Measurements from ENCODE around the gene CHRNA1. TPM values are rescaled to one million over a fixed set of nuclear protein-coding genes. Genes with fewer than 3 reads are reported as not detected.

Gene CHRNA1
- total RNA-seq, 2 experiments from 2014 or later = not detected

- no peak for DNase-seq (ENCODE audit: low spot score)
- H3K4me2 ChIP-seq (ENCODE audit: low read length) = no peak overlapping the region
- H3K4me1 ChIP-seq (ENCODE audit: insufficient read depth, low read length, poor library complexity, severe bottlenecking) = no peaks in the 10 kb centered on the region
- no peak overlapping the region for H3K4me3 ChIP-seq (ENCODE audit: low read depth, low read length, poor library complexity, severe bottlenecking)
- intact Hi-C loops (cut with micrococcal nuclease; ENCODE audit: unreplicated experiment) = no loop called here
- CTCF ChIA-PET (ENCODE audit: unreplicated experiment) = no interaction called here
- no peaks in the 10 kb centered on the region for H4K20me1 ChIP-seq (ENCODE audit: insufficient read depth, low read length)
- no peaks in the 10 kb centered on the region for H3K9me3 ChIP-seq (ENCODE audit: low read length)
- no peaks in the 10 kb centered on the region for H3K9me2 ChIP-seq (ENCODE audit: insufficient read depth, low read length)
- H3K27ac ChIP-seq (ENCODE audit: low read depth, low read length, poor library complexity, severe bottlenecking) = no peak overlapping the region
- H2AFZ ChIP-seq (ENCODE audit: low read length) = no peak overlapping the region
- POLR2A ChIA-PET = interaction anchor here (0.6 kb wide), 1 partner anchor 116 kb away, joined by 4 read pairs; no protein-coding TSS in a partner anchor
- TF ChIP-seq EZH2phosphoT487 (IDR thresholded peaks at IDR 0.05; ENCODE audit: borderline replicate concordance, low read depth, low read length) = no peak
- TF ChIP-seq CTCF (conservative IDR thresholded peaks at IDR 0.05; ENCODE audit: low read length) = no peak
- BruUV-seq (replicated peaks) = no TSS peak
- no peaks in the 10 kb centered on the region for H3K79me2 ChIP-seq (ENCODE audit: insufficient read depth, low read depth, low read length)
- no peaks in the 10 kb centered on the region for H3K36me3 ChIP-seq (ENCODE audit: insufficient read depth, low read length)
Observed at GRCh38 chr2:174760845-174761473, 3.3 kb downstream of the CHRNA1 start.

GRCh38 chr2:174759381-174760065 lies 4.7 kb downstream of the CHRNA1 start:
- no peak for DNase-seq (ENCODE audit: low spot score)
- Histone ChIP-seq H3K27ac (ENCODE audit: low read depth, low read length, poor library complexity, severe bottlenecking) (no peak overlapping the region), H3K4me1 (ENCODE audit: insufficient read depth, low read length, poor library complexity, severe bottlenecking) (no peaks in the 10 kb centered on the region), H3K36me3 (ENCODE audit: insufficient read depth, low read length) (no peaks in the 10 kb centered on the region), H2AFZ (ENCODE audit: low read length) (no peak overlapping the region), H3K9me3 (ENCODE audit: low read length) (no peaks in the 10 kb centered on the region), H3K9me2 (ENCODE audit: insufficient read depth, low read length) (no peaks in the 10 kb centered on the region), H4K20me1 (ENCODE audit: insufficient read depth, low read length) (no peaks in the 10 kb centered on the region), H3K4me2 (ENCODE audit: low read length) (no peak overlapping the region), H3K79me2 (ENCODE audit: insufficient read depth, low read depth, low read length) (no peaks in the 10 kb centered on the region), H3K4me3 (ENCODE audit: low read depth, low read length, poor library complexity, severe bottlenecking) (no peak overlapping the region)
- no TSS peak for BruUV-seq (replicated peaks)
- intact Hi-C loops (cut with micrococcal nuclease; ENCODE audit: unreplicated experiment) = no loop called here
- ChIA-PET CTCF (ENCODE audit: unreplicated experiment) (no interaction called here), POLR2A (no interaction called here)
- TF ChIP-seq EZH2phosphoT487 (IDR thresholded peaks at IDR 0.05; ENCODE audit: borderline replicate concordance, low read depth, low read length) = no peak
- no peak for TF ChIP-seq CTCF (conservative IDR thresholded peaks at IDR 0.05; ENCODE audit: low read length)

GRCh38 chr2:174756743-174757142 lies 7.5 kb downstream of the CHRNA1 start:
- Histone ChIP-seq H3K9me3 (ENCODE audit: low read length) (no peaks in the 10 kb centered on the region), H3K79me2 (ENCODE audit: insufficient read depth, low read depth, low read length) (no peaks in the 10 kb centered on the region), H3K4me3 (ENCODE audit: low read depth, low read length, poor library complexity, severe bottlenecking) (no peak overlapping the region), H3K4me1 (ENCODE audit: insufficient read depth, low read length, poor library complexity, severe bottlenecking) (no peaks in the 10 kb centered on the region), H3K36me3 (ENCODE audit: insufficient read depth, low read length) (no peaks in the 10 kb centered on the region), H3K9me2 (ENCODE audit: insufficient read depth, low read length) (no peaks in the 10 kb centered on the region), H3K27ac (ENCODE audit: low read depth, low read length, poor library complexity, severe bottlenecking) (no peak overlapping the region), H3K4me2 (ENCODE audit: low read length) (no peak overlapping the region), H4K20me1 (ENCODE audit: insufficient read depth, low read length) (no peaks in the 10 kb centered on the region), H2AFZ (ENCODE audit: low read length) (no peak overlapping the region)
- BruUV-seq (replicated peaks) = no TSS peak
- POLR2A ChIA-PET = interaction anchor here (0.6 to 0.7 kb wide), 2 partner anchors 165 to 1471 kb away, joined by 3 read pairs; no protein-coding TSS in a partner anchor
- TF ChIP-seq EZH2phosphoT487 (IDR thresholded peaks at IDR 0.05; ENCODE audit: borderline replicate concordance, low read depth, low read length) = no peak
- TF ChIP-seq CTCF (conservative IDR thresholded peaks at IDR 0.05; ENCODE audit: low read length) = no peak
- no peak for DNase-seq (ENCODE audit: low spot score)
- CTCF ChIA-PET (ENCODE audit: unreplicated experiment) = no interaction called here
- intact Hi-C loops (cut with micrococcal nuclease; ENCODE audit: unreplicated experiment) = no loop called here
